Posterior cingulate gyrus (tissue), 11 donors: ENCODE data around the gene BTNL2.
"Not testable (repeated sequence)": the region's sequence is repeated elsewhere in the genome, so short reads cannot be mapped to it uniquely, and the experiment has no call there.

Experiments
- DNase-seq, 10 donors: peaks; one replicate each; pipeline versions ENCODE4 v3.0.0 to v3.0.0-alpha.2; 2020 to 2021; ENCODE audit warnings: mixed read lengths in 3 of 10
- intact Hi-C: fragments of 100-400 bp; cut with DNase I; formaldehyde crosslinking; loops from one replicate; pipeline ENCODE4 v1.15.1; 2023

BTNL2 gene

GRCh38 chr6:32371803-32372202 lies 35.2 kb downstream of the BTNL2 start, which contains the start of gene TSBP1:
TSBP1 (minus strand) TSS chr6:32371903; CDS start chr6:32371706, 197 bp downstream.
- intact Hi-C loops, result no loop called here
- no peak for DNase-seq

GRCh38 chr6:32371229-32371628 lies 35.8 kb downstream of the BTNL2 start:
- DNase-seq, result no peak
- intact Hi-C loops, result no loop called here

GRCh38 chr6:32370505-32370904 lies 36.5 kb downstream of the BTNL2 start:
- DNase-seq, result no peak
- intact Hi-C loops, result no loop called here

- intact Hi-C loops, result no loop called here
- no peak for DNase-seq
These were observed 37.3 kb downstream of the BTNL2 start for GRCh38 chr6:32369660-32370059.

- no peak for DNase-seq
- intact Hi-C loops, result no loop called here
These were observed 39.3 kb downstream of the BTNL2 start for GRCh38 chr6:32367644-32368043.

- DNase-seq, intact Hi-C loops: not testable (repeated sequence)
These were observed 47.8 kb downstream of the BTNL2 start for GRCh38 chr6:32359225-32359624.

- intact Hi-C loops, DNase-seq: not testable (repeated sequence)
These were observed 48.4 kb downstream of the BTNL2 start for GRCh38 chr6:32358548-32358947.

GRCh38 chr6:32355018-32355417 lies 52.0 kb downstream of the BTNL2 start:
- no peak for DNase-seq
- intact Hi-C loops, result no loop called here

- no peak for DNase-seq
- intact Hi-C loops, result no loop called here
These were observed 53.6 kb downstream of the BTNL2 start for GRCh38 chr6:32353348-32353747.
